Karpas-422 (cell line): Measurements from ENCODE around the gene MAP1LC3B2. TPM values are rescaled to one million over a fixed set of nuclear protein-coding genes. Genes with fewer than 3 reads are reported as not detected.

Experiments used
- DNase-seq: peaks from one replicate; pipeline ENCODE4 v3.0.0-alpha.2; 2015
- H2AFZ ChIP-seq: fragments of 200-600 bp; sonication (generic); 2 replicates; pipeline ENCODE4 v1.6.1; 2014; ENCODE audit warnings: antibody characterized with exemption, low read length, mixed read lengths
- H3K27ac ChIP-seq: fragments of 200-600 bp; sonication (generic); 2 replicates; pipeline ENCODE4 v1.5.1; 2014; ENCODE audit warnings: mild to moderate bottlenecking, low read length, moderate library complexity
- H3K27me3 ChIP-seq: fragments of 200-600 bp; sonication (generic); 2 replicates; pipeline ENCODE4 v1.6.1; 2014; ENCODE audit warnings: low read length, mixed read lengths
- H3K36me3 ChIP-seq: fragments of 200-600 bp; sonication (generic); 2 replicates; pipeline ENCODE4 v1.6.1; 2014; ENCODE audit warnings: low read length, mixed read lengths; ENCODE audit not compliant: insufficient read depth
- H3K4me1 ChIP-seq: fragments of 200-600 bp; sonication (generic); 2 replicates; pipeline ENCODE4 v1.6.1; 2014; ENCODE audit warnings: mild to moderate bottlenecking, low read length, mixed read lengths
- H3K4me2 ChIP-seq: fragments of 200-600 bp; sonication (generic); 2 replicates; pipeline ENCODE4 v1.6.1; 2014; ENCODE audit warnings: low read length, low read depth, mild to moderate bottlenecking; ENCODE audit not compliant: poor library complexity, severe bottlenecking
- H3K4me3 ChIP-seq: fragments of 200-600 bp; sonication (generic); 2 replicates; pipeline ENCODE4 v1.5.1; 2014; ENCODE audit warnings: mild to moderate bottlenecking, antibody characterized with exemption, low read length, mixed read lengths
- H3K79me2 ChIP-seq: fragments of 200-600 bp; sonication (generic); 2 replicates; pipeline ENCODE4 v1.6.1; 2014; ENCODE audit warnings: mild to moderate bottlenecking, low read length, mixed read lengths
- H3K9ac ChIP-seq: fragments of 200-600 bp; sonication (generic); 2 replicates; pipeline ENCODE4 v1.6.0; 2014; ENCODE audit warnings: low read length
- H3K9me2 ChIP-seq: fragments of 200-600 bp; sonication (generic), shearing (Covaris generic); replicated peaks from 2 replicates; pipeline ENCODE4 v1.6.0; 2014; ENCODE audit warnings: mild to moderate bottlenecking, low read length, moderate library complexity; ENCODE audit not compliant: insufficient read depth
- H3K9me3 ChIP-seq: fragments of 300-700, 200-600 bp; sonication (generic); 2 replicates; pipeline ENCODE4 v1.6.1; 2014; ENCODE audit warnings: low read length, mixed read lengths
- H4K20me1 ChIP-seq: fragments of 200-600 bp; sonication (generic); 2 replicates; pipeline ENCODE4 v1.6.1; 2014; ENCODE audit warnings: mild to moderate bottlenecking, antibody characterized with exemption, low read length, low read depth; ENCODE audit not compliant: insufficient read depth
- total RNA-seq: library from RNA; depleted of rRNA; stranded (reverse); fragments of >200 nt; shearing (Covaris generic); gene quantifications from 2 replicates; pipeline ENCODE4 v1.2.3, GENCODE V29; 2014; ENCODE audit warnings: low replicate concordance

The MAP1LC3B2 gene
- total RNA-seq, 1 experiment from 2014 or later: 0.71 TPM

DNA sequence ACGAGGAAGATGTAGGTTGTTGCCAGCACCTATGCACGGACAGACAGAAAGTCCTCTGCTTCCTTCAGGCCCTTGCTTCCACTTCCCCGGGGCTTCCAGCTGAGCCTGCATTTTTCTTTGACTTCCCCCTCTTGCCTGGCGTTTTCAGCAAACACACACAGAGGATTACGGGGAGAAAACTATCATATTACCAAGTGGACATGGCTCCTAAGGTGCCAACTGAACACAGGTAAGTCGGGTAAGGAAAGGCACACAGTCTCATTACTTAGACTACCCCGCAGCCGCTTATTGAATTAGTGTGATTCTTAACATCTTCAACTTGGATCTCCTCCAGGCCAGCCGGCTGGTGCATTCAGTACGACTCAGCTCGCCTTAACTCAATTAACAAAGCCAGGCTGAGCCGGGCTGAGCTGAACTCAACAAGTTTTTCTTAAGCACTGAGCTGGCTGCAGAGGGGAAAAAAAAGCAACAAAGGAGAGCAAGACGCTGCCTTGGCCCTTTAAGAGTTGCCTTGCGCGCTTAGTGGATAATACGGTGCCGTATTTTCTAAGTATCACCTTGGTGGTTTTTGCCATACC lies 19.2 kb upstream of the MAP1LC3B2 start:
- no peak for DNase-seq
- Histone ChIP-seq H3K4me1 (peaks cover 3% of the 10 kb centered on the region; the same call in 1 of the 2 replicates), H3K9me3 (no peaks in the 10 kb centered on the region), H3K27ac (no peak overlapping the region), H4K20me1 (no peaks in the 10 kb centered on the region), H2AFZ (no peak overlapping the region), H3K9ac (no peak overlapping the region), H3K4me2 (no peak overlapping the region), H3K36me3 (no peaks in the 10 kb centered on the region), H3K79me2 (no peaks in the 10 kb centered on the region), H3K4me3 (no peak overlapping the region), H3K27me3 (0 out of 2 replicates have a peak, but pooled peaks cover 2% of the 10 kb centered on the region), H3K9me2 (no peaks in the 10 kb centered on the region)

GRCh38 chr12:116540622-116541152 lies 18.5 kb upstream of the MAP1LC3B2 start:
- Histone ChIP-seq H3K79me2 (no peaks in the 10 kb centered on the region), H3K36me3 (no peaks in the 10 kb centered on the region), H3K4me3 (no peak overlapping the region), H2AFZ (no peak overlapping the region), H4K20me1 (no peaks in the 10 kb centered on the region), H3K27me3 (0 out of 2 replicates have a peak, but pooled peaks cover 2% of the 10 kb centered on the region), H3K9ac (no peak overlapping the region), H3K4me2 (no peak overlapping the region), H3K27ac (no peak overlapping the region), H3K9me2 (no peaks in the 10 kb centered on the region), H3K4me1 (peaks cover 5% of the 10 kb centered on the region; the same call in 1 of the 2 replicates), H3K9me3 (no peaks in the 10 kb centered on the region)
- DNase-seq: no peak

GRCh38 chr12:116541547-116542344 lies 17.4 kb upstream of the MAP1LC3B2 start:
- H2AFZ ChIP-seq: no peak overlapping the region
- DNase-seq: no peak
- H3K4me2 ChIP-seq: no peak overlapping the region

DNA sequence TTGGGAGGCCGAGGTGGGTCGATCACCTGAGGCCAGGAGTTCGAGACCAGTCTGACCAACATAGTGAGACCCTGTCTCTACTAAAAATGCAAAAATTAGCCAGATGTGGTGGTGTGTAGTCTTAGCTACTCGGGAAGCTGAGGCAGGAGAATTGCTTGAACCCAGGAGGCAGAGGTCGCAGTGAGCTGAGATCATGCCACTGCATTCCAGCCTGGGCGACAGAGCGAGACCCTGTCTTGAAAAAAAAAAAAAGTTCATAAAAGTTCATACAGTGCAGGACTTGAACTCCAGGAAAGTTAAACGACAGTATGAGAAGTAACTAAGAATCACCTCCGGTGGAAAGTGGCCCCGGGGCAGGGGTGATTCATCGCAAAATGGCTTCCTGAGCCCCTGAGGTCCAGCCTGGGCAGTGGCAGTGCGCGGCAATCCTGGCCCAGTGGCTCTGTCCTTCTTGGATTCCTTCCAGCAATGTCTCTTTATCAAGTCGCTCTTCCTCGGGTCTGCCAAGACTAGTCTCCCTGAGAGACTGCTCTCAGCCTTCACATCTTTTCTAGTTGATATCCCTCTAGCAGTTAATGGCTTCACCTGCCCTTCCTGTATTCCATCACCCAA lies 16.7 kb upstream of the MAP1LC3B2 start:
- H3K79me2 ChIP-seq: no peaks in the 10 kb centered on the region
- no peak overlapping the region for H3K4me3 ChIP-seq
- H3K9me2 ChIP-seq: no peaks in the 10 kb centered on the region
- no peak overlapping the region for H3K27ac ChIP-seq
- peaks cover 5% of the 10 kb centered on the region; the same call in 1 of the 2 replicates for H3K4me1 ChIP-seq
- H3K36me3 ChIP-seq: no peaks in the 10 kb centered on the region
- 0 out of 2 replicates have a peak, but pooled peaks cover 2% of the 10 kb centered on the region for H3K27me3 ChIP-seq
- H4K20me1 ChIP-seq: no peaks in the 10 kb centered on the region
- no peak for DNase-seq
- no peak overlapping the region for H3K9ac ChIP-seq
- H2AFZ ChIP-seq: no peak overlapping the region
- no peak overlapping the region for H3K4me2 ChIP-seq
- H3K9me3 ChIP-seq: no peaks in the 10 kb centered on the region

More at GRCh38 chr12:116541547-116542344, 17.4 kb upstream of the MAP1LC3B2 start:
- Histone ChIP-seq H3K79me2 (no peaks in the 10 kb centered on the region), H3K27ac (no peak overlapping the region), H3K9me2 (no peaks in the 10 kb centered on the region), H3K27me3 (0 out of 2 replicates have a peak, but pooled peaks cover 2% of the 10 kb centered on the region), H3K36me3 (no peaks in the 10 kb centered on the region), H3K9me3 (no peaks in the 10 kb centered on the region), H3K9ac (no peak overlapping the region), H4K20me1 (no peaks in the 10 kb centered on the region), H3K4me1 (peaks cover 5% of the 10 kb centered on the region; the same call in 1 of the 2 replicates), H3K4me3 (no peak overlapping the region)

- Histone ChIP-seq H4K20me1 (no peaks in the 10 kb centered on the region), H3K4me1 (peaks cover 19% of the 10 kb centered on the region), H3K9me2 (no peaks in the 10 kb centered on the region), H3K79me2 (no peaks in the 10 kb centered on the region), H3K27me3 (no peaks in the 10 kb centered on the region), H3K9ac (no peak overlapping the region), H3K4me2 (no peak overlapping the region), H3K36me3 (no peaks in the 10 kb centered on the region), H3K27ac (no peak overlapping the region), H2AFZ (no peak overlapping the region), H3K4me3 (no peak overlapping the region), H3K9me3 (no peaks in the 10 kb centered on the region)
- no peak for DNase-seq
Measured at GRCh38 chr12:116544656-116545055, 14.5 kb upstream of the MAP1LC3B2 start.

DNA sequence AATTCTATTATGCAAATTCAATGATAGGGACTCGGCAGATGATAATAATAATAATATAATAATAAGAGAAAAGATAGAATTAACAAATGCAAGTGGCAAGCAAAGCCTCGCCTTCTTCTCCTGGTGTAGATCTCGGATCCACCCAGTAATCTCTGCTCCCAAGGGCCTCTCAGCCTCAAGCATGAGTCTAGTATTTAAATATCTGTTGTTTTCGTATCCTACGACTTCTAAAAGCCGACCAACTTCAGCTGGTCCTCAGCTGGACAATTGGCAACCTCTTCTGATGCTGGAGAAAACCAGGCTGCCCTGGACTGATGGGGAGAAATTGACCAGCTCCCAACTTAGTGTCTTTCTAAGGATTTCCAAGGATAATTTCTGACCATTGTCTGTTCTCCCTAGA lies 14.0 kb upstream of the MAP1LC3B2 start:
- Histone ChIP-seq H3K27me3 (no peaks in the 10 kb centered on the region), H3K36me3 (no peaks in the 10 kb centered on the region), H3K4me3 (no peak overlapping the region), H3K9ac (no peak overlapping the region), H3K79me2 (no peaks in the 10 kb centered on the region), H4K20me1 (no peaks in the 10 kb centered on the region), H3K9me3 (no peaks in the 10 kb centered on the region), H2AFZ (no peak overlapping the region), H3K9me2 (no peaks in the 10 kb centered on the region), H3K4me2 (no peak overlapping the region), H3K4me1 (peaks cover 24% of the 10 kb centered on the region), H3K27ac (no peak overlapping the region)
- DNase-seq: no peak

DNA sequence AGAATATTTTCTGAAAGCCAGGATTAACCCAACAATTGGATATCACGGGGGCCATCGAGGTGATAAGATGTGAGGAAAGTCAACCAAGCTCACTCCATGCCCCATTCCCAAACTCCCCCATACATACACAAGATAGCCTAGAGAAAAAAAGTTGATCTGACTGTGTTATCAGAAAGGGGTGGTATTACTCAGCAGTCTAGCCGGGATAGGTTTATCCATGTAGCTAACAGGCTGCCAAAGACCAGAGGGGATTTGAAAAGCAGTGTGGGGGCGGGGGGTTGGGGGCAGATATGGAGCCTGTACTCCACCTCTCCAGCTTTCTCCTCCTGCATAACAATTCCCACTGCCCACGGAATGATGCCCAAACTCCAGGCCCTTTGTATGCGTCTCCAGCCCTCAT lies 13.2 kb upstream of the MAP1LC3B2 start:
- Histone ChIP-seq H3K4me3 (no peak overlapping the region), H3K9me2 (no peaks in the 10 kb centered on the region; the same call in 1 of the 2 replicates), H3K9ac (no peak overlapping the region), H3K36me3 (no peaks in the 10 kb centered on the region), H4K20me1 (no peaks in the 10 kb centered on the region), H2AFZ (no peak overlapping the region), H3K9me3 (no peaks in the 10 kb centered on the region), H3K4me2 (no peak overlapping the region), H3K4me1 (peaks cover 25% of the 10 kb centered on the region), H3K27me3 (no peaks in the 10 kb centered on the region), H3K27ac (no peak overlapping the region), H3K79me2 (no peaks in the 10 kb centered on the region)
- no peak for DNase-seq
